ENCODE results near the gene UNKL. TPM values are rescaled to one million over a fixed set of nuclear protein-coding genes. Genes with fewer than 3 reads are reported as not detected.
A peak's percentile ranks its signal among the peaks of the same experiment; 100 is the strongest.

The UNKL gene
- total RNA-seq, 1 donor from 2014 or later = 70.7 TPM

DNA sequence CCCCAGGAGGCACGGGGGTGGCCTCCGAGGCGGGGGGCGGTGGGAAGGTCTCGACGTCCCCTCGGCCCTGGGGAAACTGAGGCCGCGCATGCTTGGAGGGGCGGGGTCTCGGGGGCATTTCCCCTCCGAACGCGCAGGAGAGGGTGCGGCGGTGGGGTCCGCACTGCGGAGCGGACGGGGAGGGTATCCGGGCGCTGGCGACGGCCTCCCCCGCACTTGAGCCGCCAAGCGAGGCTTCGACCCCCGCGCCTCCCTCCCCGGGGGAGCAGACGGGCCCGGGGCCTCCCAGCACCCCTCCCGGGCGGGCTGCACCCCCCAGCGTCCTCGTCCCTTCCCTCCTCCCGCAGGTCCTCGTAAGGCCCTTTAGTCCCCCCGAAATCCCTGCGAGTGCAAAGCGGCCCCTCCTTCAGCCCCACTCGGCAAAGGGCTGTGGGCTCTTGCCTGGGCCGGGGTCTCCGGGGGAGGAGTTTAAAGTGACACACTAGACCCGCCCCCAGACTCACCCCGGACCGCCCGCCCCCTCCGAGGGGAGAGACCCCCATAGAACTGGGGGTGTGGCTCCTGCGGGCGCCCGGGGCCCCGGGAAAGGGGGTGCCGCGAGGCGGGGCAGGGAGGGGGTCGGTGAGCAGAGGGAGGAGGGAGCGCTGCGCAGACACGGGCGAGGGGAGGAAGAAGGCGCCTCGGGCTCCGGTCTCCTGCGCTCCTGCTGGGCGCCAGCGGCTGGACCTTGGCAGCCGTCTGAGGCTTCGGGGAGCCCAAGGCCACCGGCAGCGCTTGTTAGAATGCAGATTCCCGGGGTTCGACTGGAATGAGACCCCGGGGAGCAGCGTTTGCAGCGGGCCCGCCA lies 80.4 kb downstream of the UNKL start:
- Mint-ChIP-seq H3K4me3 (peak overlapping the region; percentile 48), H3K27me3 (peaks cover 7% of the 10 kb centered on the region), H3K36me3 (ENCODE audit: low read depth) (no peaks in the 10 kb centered on the region), H3K4me1 (peaks cover 36% of the 10 kb centered on the region), H3K27ac (no peak overlapping the region), H3K9me3 (no peaks in the 10 kb centered on the region)
- CTCF ChIA-PET = no interaction called here
- no peak for DNase-seq
- no peak for ATAC-seq (ENCODE audit: low read depth)
- TF ChIP-seq, protein P1, sequence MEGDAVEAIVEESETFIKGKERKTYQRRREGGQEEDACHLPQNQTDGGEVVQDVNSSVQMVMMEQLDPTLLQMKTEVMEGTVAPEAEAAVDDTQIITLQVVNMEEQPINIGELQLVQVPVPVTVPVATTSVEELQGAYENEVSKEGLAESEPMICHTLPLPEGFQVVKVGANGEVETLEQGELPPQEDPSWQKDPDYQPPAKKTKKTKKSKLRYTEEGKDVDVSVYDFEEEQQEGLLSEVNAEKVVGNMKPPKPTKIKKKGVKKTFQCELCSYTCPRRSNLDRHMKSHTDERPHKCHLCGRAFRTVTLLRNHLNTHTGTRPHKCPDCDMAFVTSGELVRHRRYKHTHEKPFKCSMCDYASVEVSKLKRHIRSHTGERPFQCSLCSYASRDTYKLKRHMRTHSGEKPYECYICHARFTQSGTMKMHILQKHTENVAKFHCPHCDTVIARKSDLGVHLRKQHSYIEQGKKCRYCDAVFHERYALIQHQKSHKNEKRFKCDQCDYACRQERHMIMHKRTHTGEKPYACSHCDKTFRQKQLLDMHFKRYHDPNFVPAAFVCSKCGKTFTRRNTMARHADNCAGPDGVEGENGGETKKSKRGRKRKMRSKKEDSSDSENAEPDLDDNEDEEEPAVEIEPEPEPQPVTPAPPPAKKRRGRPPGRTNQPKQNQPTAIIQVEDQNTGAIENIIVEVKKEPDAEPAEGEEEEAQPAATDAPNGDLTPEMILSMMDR (IDR thresholded peaks at IDR 0.05) = no peak
- intact Hi-C loops (cut with micrococcal nuclease) = loop anchor here (1.0 kb wide), 1 partner anchor 9 kb away; no protein-coding TSS in a partner anchor
- POLR2A ChIA-PET = no interaction called here

DNA sequence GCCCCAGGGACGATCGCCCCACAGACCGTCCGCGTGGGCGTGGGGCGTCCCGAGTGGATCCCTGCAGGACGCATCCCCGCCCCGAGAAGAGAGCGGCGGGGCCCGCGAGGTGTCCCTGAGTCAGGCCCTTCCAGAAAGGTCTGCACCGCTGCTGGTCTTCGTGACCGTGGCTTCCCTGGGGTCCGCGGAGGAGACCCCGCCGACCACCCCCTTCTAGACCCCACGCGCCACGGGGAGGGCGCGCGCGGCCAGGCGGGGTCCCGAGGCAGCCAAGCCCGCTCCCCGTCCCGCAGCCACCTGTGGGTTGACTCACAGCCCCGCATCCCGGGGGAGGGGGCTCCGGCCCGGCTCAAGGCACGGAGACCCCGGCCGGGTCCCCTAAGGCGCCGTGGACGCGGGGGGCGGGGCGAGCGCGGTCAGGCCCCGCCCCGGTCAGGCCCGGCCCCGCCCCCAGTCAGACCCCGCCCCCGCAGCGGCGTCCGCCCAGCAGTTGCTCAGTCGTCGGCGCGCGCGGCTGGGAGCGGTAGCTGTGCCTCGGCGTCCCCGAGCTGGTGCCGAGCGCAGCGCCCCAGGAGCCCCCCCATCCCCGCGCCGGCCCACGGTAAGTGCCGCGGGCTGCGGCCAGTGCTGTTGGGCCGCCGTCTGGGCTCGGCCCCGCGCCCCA lies 81.2 kb downstream of the UNKL start, which contains the start of gene BAIAP3:
Gene BAIAP3, plus strand, starts transcription at position 497 of the 664 bp plus-strand sequence. CDS start 4,905 bp downstream, outside the sequence.
- H3K27me3 Mint-ChIP-seq = peaks cover 7% of the 10 kb centered on the region
- TF ChIP-seq, protein P1 (IDR thresholded peaks at IDR 0.05) = no peak
- H3K27ac Mint-ChIP-seq = peak within 1 kb of the TSS; percentile 41
- intact Hi-C loops (cut with micrococcal nuclease) = loop anchor here (1.0 kb wide), 1 partner anchor 10 kb away; no protein-coding TSS in a partner anchor
- H3K4me1 Mint-ChIP-seq = peaks cover 36% of the 10 kb centered on the region
- H3K36me3 Mint-ChIP-seq (ENCODE audit: low read depth) = no peaks in the 10 kb centered on the region
- peak within 1 kb of the TSS; percentile 78 for H3K4me3 Mint-ChIP-seq
- DNase-seq (peak; percentile 53), ATAC-seq (ENCODE audit: low read depth) (peak; percentile 64)
- H3K9me3 Mint-ChIP-seq = no peaks in the 10 kb centered on the region
- ChIA-PET POLR2A (interaction anchor here (2.4 to 3.9 kb wide), 2 partner anchors 9 to 23 kb away, joined by 17 to 26 read pairs; partner anchors contain the start of gene UBE2I), CTCF (no interaction called here)

DNA sequence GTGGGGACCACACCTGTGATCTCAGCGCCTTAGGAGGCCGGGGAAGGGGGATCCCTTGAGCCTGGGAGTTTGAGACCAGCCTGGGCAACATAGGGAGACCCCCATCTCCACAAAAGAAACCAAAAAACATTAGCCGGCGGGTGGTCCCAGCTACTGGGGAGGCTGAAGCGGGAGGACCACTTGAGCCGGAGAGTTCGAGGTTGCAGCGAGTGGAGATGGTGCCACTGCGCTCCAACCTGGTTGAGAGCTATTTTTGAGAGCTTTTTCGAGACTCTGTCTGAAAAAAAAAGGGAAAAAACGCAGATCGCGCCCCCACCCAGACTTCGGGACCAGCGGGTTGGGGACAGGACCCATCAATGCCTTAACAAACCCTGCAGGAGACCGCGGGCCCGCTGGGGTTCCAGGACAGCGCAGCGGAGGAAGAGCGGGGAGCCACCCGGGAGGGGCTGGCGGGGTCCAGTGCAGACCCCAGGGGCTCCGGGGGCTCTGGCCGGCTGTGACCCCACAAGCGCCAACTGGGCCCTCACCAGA lies 81.8 kb downstream of the UNKL start:
- H3K4me3 Mint-ChIP-seq = peak overlapping the region; percentile 78
- peaks cover 7% of the 10 kb centered on the region for H3K27me3 Mint-ChIP-seq
- TF ChIP-seq, protein P1 (IDR thresholded peaks at IDR 0.05) = no peak
- ATAC-seq (ENCODE audit: low read depth) (no peak), DNase-seq (no peak)
- POLR2A ChIA-PET = interaction anchor here (1.1 to 3.9 kb wide), 4 partner anchors 10 to 88 kb away, joined by 3 to 26 read pairs (median 10); partner anchors contain the start of genes UBE2I and UQCC4
- CTCF ChIA-PET = no interaction called here
- intact Hi-C loops (cut with micrococcal nuclease) = loop anchor here (1.0 kb wide), 2 partner anchors 11 to 23 kb away; partner anchors contain the start of gene UBE2I
- H3K9me3 Mint-ChIP-seq = no peaks in the 10 kb centered on the region
- H3K27ac Mint-ChIP-seq = peak overlapping the region; percentile 41
- H3K4me1 Mint-ChIP-seq = peaks cover 36% of the 10 kb centered on the region
- H3K36me3 Mint-ChIP-seq (ENCODE audit: low read depth) = no peaks in the 10 kb centered on the region

DNA sequence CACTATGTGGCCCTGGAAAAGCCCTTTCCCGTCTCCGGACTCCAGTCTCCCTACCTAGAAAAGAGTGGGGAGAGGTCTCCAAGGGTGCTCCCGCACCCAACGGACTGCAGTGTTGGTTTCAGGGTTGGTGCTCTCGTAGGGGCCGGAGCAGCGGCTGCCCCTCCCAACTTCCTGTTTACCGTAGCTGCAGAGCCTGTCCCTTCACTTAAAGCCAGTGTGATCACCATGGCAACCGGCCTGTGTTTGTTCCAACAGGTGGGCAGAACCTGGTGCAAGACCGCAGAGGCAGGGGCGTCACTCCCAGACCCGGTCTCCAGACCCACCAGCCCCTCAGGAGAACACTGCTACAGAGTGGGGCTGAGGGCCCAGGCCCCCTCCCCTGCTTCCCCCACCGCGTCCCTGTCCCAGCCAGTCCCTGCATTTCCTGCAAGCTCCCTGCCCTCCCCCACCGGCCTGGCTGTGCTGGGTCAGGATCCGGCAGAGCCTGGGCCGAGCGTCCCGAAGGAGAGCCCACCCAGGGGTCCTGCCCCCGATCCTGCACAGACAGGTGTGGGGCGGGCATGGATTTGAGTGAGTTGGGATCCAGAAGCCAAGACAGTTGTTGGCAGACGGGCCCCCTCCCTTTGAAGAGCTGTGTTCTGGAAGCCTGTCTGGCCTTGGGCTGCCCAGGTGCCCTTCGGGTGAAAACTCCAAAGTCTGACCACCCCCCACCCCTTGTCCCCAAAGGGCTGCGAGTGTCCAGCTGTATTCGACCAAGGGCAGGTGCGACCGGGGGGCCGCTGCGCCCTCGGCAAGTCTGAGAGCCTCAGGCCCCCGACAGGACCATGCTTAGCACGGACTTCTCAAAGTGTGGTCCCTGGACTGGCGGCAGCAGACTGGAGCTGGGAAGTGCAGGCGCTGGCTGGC lies 82.5 kb downstream of the UNKL start:
- ChIA-PET POLR2A (interaction anchor here (1.1 to 3.9 kb wide), 4 partner anchors 9 to 89 kb away, joined by 3 to 26 read pairs (median 10); partner anchors contain the start of genes UBE2I and UQCC4), CTCF (interaction anchor here (1.1 to 1.2 kb wide), 2 partner anchors 21 to 36 kb away, joined by 4 read pairs; no protein-coding TSS in a partner anchor)
- TF ChIP-seq, protein P1 (IDR thresholded peaks at IDR 0.05) = no peak
- ATAC-seq (ENCODE audit: low read depth) (peak; percentile 64), DNase-seq (peak; percentile 59)
- peak overlapping the region; percentile 78 for H3K4me3 Mint-ChIP-seq
- no peaks in the 10 kb centered on the region for H3K36me3 Mint-ChIP-seq (ENCODE audit: low read depth)
- peak overlapping the region; percentile 86 for H3K27ac Mint-ChIP-seq
- intact Hi-C loops (cut with micrococcal nuclease) = loop anchor here (1.0 kb wide), 1 partner anchor 23 kb away; the partner anchor contains the start of gene UBE2I
- H3K27me3 Mint-ChIP-seq = peaks cover 7% of the 10 kb centered on the region
- H3K4me1 Mint-ChIP-seq = peaks cover 36% of the 10 kb centered on the region
- no peaks in the 10 kb centered on the region for H3K9me3 Mint-ChIP-seq

Data from activated B cell treated with CpG ODN at 0.5 μM for 24 hours (primary cell).